ENCODE measurements around the gene TUBA1A.
"Not testable (repeated sequence)": the region's sequence is repeated elsewhere in the genome, so short reads cannot be mapped to it uniquely, and the experiment has no call there.

Gene TUBA1A

GRCh38 chr12:49146406-49146805, 42.5 kb downstream of the TUBA1A start:
- no peak overlapping the region for H3K4me3 ChIP-seq (ENCODE audit: low read length)
- no peak for TF ChIP-seq CTCF (IDR thresholded peaks at IDR 0.05; ENCODE audit: insufficient read depth, low read depth, low read length, missing control alignments)
- DNase-seq (ENCODE audit: low read depth), result no peak

- TF ChIP-seq CTCF (IDR thresholded peaks at IDR 0.05; ENCODE audit: insufficient read depth, low read depth, low read length, missing control alignments), result no peak
- no peak for DNase-seq (ENCODE audit: low read depth)
- H3K4me3 ChIP-seq (ENCODE audit: low read length), result no peak overlapping the region
Measured at GRCh38 chr12:49144384-49144783, 44.5 kb downstream of the TUBA1A start.

GRCh38 chr12:49138999-49139398, 49.9 kb downstream of the TUBA1A start:
- DNase-seq (ENCODE audit: low read depth), result no peak
- no peak overlapping the region for H3K4me3 ChIP-seq (ENCODE audit: low read length)
- no peak for TF ChIP-seq CTCF (IDR thresholded peaks at IDR 0.05; ENCODE audit: insufficient read depth, low read depth, low read length, missing control alignments)

GRCh38 chr12:49138587-49138986, 50.3 kb downstream of the TUBA1A start:
- no peak for DNase-seq (ENCODE audit: low read depth)
- H3K4me3 ChIP-seq (ENCODE audit: low read length), result no peak overlapping the region
- TF ChIP-seq CTCF (IDR thresholded peaks at IDR 0.05; ENCODE audit: insufficient read depth, low read depth, low read length, missing control alignments), result no peak

GRCh38 chr12:49137476-49137875, 51.4 kb downstream of the TUBA1A start:
- H3K4me3 ChIP-seq (ENCODE audit: low read length), result no peak overlapping the region
- TF ChIP-seq CTCF (IDR thresholded peaks at IDR 0.05; ENCODE audit: insufficient read depth, low read depth, low read length, missing control alignments), result no peak
- no peak for DNase-seq (ENCODE audit: low read depth)

GRCh38 chr12:49136997-49137396, 51.9 kb downstream of the TUBA1A start:
- not testable (repeated sequence) for H3K4me3 ChIP-seq (ENCODE audit: low read length); DNase-seq (ENCODE audit: low read depth)
